ENCODE results near the gene ZC3H18. TPM values are rescaled to one million over a fixed set of nuclear protein-coding genes. Genes with fewer than 3 reads are reported as not detected.

The ZC3H18 gene
- total RNA-seq, 6 experiments from 2014 or later = 8.7 to 22.8 (median 16.4) TPM

DNA sequence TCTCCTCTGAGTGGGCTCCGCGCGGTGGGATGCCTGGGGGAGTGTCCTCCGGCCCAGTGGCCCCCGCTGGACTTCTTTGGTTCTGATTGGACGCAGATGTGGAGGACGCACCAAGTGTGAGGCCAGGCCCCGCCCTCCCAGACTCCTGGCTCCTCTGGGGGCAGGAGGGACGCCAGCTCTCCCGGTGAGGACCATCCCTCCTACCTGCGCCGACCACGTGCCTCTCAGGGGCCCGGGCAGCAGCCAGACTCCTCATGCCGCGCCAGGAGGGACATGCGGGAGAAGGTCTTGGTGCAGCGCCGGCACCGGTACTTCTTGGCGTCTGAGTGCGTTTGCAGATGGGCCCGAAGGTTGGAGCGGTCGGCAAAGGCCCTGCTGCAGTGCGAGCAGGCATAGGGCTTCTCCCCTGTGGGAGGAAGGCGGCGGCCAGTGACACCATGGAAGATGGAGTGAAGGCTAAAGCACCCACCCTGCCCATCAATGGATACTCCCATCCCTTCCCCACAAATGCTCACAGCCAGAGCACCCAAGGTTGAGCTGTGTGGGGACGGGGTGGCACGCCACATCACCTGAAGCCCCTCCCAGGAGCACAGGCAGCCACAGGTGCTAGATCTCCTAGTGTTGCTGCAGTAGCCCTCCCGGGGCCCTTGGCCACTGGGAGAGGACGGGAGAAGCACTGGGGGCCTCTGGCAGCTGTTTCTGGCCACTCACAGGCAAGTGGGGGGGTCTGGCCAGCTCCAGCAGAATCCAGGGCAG, 108.2 kb downstream of the ZC3H18 start:
- DNase-seq = peak in 2 of 3 donors; percentile 44 to 53

DNA sequence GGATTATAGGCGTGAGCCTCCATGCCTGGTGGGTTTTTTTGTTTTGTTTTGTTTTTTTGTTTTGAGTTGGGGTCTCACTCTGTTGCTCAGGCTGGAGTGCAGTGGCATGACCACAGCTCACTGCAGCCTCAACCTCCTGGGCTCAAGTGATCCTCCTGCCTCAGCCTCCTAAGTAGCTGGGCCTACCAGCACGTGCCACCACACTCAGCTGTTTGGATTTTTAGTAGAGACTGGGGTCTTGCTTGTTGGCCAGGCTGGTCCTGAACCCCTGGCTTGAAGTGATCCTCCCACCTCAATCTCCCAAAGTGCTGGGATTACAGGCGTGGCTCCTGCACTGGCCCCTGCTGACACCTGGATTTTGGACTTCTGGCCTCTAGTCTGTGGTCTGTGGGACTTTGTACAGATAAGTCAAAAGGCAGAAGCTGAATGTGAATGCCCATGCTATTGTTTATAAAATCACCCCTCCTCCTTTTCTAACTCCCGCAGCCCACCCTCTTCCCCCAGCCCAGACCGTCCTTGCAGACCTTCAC, 110.4 kb downstream of the ZC3H18 start:
- DNase-seq (no peak), ATAC-seq (no peak)
- no peak overlapping the region for H3K4me3 ChIP-seq
- peaks cover 0 to 5% (median 1%) of the 10 kb centered on the region in 4 donors for H3K4me1 ChIP-seq
- H3K9me3 ChIP-seq = no peaks in the 10 kb centered on the region
- H3K27me3 ChIP-seq = no peaks in the 10 kb centered on the region
- WGBS (ENCODE audit: insufficient coverage, low coverage, low lambda C conversion rate, missing lambda C conversion rate) = 100% methylated on average over 1 of the region's 5 CpGs
- H3K27ac ChIP-seq = no peak overlapping the region
- intact Hi-C loops (cut with DNase I) = no loop called here
- TF ChIP-seq, protein P1, sequence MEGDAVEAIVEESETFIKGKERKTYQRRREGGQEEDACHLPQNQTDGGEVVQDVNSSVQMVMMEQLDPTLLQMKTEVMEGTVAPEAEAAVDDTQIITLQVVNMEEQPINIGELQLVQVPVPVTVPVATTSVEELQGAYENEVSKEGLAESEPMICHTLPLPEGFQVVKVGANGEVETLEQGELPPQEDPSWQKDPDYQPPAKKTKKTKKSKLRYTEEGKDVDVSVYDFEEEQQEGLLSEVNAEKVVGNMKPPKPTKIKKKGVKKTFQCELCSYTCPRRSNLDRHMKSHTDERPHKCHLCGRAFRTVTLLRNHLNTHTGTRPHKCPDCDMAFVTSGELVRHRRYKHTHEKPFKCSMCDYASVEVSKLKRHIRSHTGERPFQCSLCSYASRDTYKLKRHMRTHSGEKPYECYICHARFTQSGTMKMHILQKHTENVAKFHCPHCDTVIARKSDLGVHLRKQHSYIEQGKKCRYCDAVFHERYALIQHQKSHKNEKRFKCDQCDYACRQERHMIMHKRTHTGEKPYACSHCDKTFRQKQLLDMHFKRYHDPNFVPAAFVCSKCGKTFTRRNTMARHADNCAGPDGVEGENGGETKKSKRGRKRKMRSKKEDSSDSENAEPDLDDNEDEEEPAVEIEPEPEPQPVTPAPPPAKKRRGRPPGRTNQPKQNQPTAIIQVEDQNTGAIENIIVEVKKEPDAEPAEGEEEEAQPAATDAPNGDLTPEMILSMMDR (IDR thresholded peaks at IDR 0.05) = no peak
- no peak for TF ChIP-seq POLR2A (IDR thresholded peaks at IDR 0.05)
- no peaks in the 10 kb centered on the region for H3K36me3 ChIP-seq

More for the DNA sequence above, 108.2 kb downstream of the ZC3H18 start:
- intact Hi-C loops (cut with DNase I) = no loop called here
- Histone ChIP-seq H3K4me1 (peaks cover 0 to 3% (median 0%) of the 10 kb centered on the region in 4 donors), H3K9me3 (no peaks in the 10 kb centered on the region), H3K27ac (no peak overlapping the region), H3K27me3 (no peaks in the 10 kb centered on the region), H3K4me3 (no peak overlapping the region), H3K36me3 (no peaks in the 10 kb centered on the region)
- no CpG with 5 or more reads among the region's 32 CpGs for WGBS (ENCODE audit: insufficient coverage, low coverage, low lambda C conversion rate, missing lambda C conversion rate)
- ATAC-seq = no peak
- TF ChIP-seq, protein P1 (IDR thresholded peaks at IDR 0.05) = no peak
- no peak for TF ChIP-seq POLR2A (IDR thresholded peaks at IDR 0.05)

DNA sequence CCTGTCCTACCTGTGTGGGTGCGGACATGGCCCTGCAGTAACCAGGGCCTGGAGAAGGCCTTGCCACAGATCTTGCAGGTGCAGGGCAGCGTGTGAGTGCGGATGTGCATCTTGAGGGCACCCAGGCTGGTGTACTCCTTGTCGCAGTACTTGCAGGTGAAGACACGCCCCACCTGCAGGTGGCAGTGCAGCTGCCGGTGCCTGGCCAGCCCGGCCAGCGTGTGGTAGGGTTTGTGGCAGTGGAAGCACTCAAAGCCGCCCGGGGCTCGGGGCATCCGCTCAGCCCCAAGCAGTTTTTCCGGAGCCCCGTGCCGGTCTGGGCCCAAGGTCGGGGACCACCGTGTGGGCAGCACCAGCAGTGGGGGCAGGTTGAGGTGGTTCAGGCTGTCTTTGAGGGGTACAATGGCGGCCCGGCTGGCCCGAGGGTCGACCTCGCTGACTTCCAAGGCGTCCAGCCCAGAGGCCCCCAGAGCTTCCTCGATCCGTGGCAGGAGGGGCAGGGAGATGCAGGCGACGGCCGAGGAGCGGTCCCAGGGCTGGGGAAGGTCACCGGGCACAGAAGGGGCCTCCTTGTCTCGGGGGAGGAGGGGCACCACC, 111.0 kb downstream of the ZC3H18 start:
- ATAC-seq = peak; percentile 67 to 76 (median 72)
- TF ChIP-seq POLR2A (IDR thresholded peaks at IDR 0.05) = no peak
- TF ChIP-seq, protein P1 (IDR thresholded peaks at IDR 0.05) = peak; percentile 42 to 67 (median 58)
- no peaks in the 10 kb centered on the region for H3K27me3 ChIP-seq
- H3K9me3 ChIP-seq = no peaks in the 10 kb centered on the region
- intact Hi-C loops (cut with DNase I) = no loop called here
- H3K4me3 ChIP-seq = no peak overlapping the region
- no peak overlapping the region for H3K27ac ChIP-seq
- no peaks in the 10 kb centered on the region for H3K36me3 ChIP-seq
- H3K4me1 ChIP-seq = peaks cover 0 to 8% (median 3%) of the 10 kb centered on the region in 4 donors
- peak in 2 of 3 donors; percentile 69 to 73 for DNase-seq
- WGBS (ENCODE audit: insufficient coverage, low coverage, low lambda C conversion rate, missing lambda C conversion rate) = 35% methylated on average over 10 of the region's 31 CpGs

Other genes starting within 250 kb of the ZC3H18 start
- 1 to 10 TPM in 2 of 6 experiments, under 1 TPM in 4; 0.22 to 1.3 (median 0.37) TPM for gene ZNF469, start 187.4 kb upstream of the ZC3H18 start, total RNA-seq
- gene ZFPM1, start 117.1 kb upstream of the ZC3H18 start, total RNA-seq = 10 to 100 TPM in 2 of 6 experiments, 1 to 10 TPM in 4; 3.8 to 15.5 (median 8.3) TPM
- gene IL17C, start 68.2 kb downstream of the ZC3H18 start, total RNA-seq = not detected
- 10 to 100 TPM; 22.8 to 70.0 (median 41.3) TPM for gene CYBA, start 80.7 kb downstream of the ZC3H18 start, total RNA-seq
- gene MVD, start 92.7 kb downstream of the ZC3H18 start, total RNA-seq = 10 to 100 TPM; 10.2 to 57.1 (median 15.2) TPM
- under 1 TPM; 0.15 to 0.98 (median 0.35) TPM for gene SNAI3, start 116.1 kb downstream of the ZC3H18 start, total RNA-seq
- 10 to 100 TPM in 2 of 6 experiments, 1 to 10 TPM in 4; 8.1 to 12.8 (median 10.0) TPM for gene RNF166, start 136.0 kb downstream of the ZC3H18 start, total RNA-seq
- gene CTU2, start 136.1 kb downstream of the ZC3H18 start, total RNA-seq = 1 to 10 TPM; 5.0 to 9.5 (median 8.2) TPM
- 10 to 100 TPM; 48.9 to 91.9 (median 64.4) TPM for gene PIEZO1, start 214.8 kb downstream of the ZC3H18 start, total RNA-seq
- 1 to 10 TPM in 2 of 6 experiments, under 1 TPM in 4; 0.22 to 9.6 (median 0.42) TPM for gene CDT1, start 233.4 kb downstream of the ZC3H18 start, total RNA-seq
- gene APRT, start 241.5 kb downstream of the ZC3H18 start, total RNA-seq = 100 to 1,000 TPM in 2 of 6 experiments, 10 to 100 TPM in 4; 61.4 to 120 (median 74.1) TPM

Measured in right lobe of liver (tissue), 6 donors.